HCT116 (cell line): ENCODE data around the gene SLC6A2. TPM values are rescaled to one million over a fixed set of nuclear protein-coding genes. Genes with fewer than 3 reads are reported as not detected.

ENCODE experiments used
- ATAC-seq: fragments of 200-7000 bp; cut with Tn5 transposase; 2 replicates; pipeline ENCODE4 v1.9.1; 2020; ENCODE audit warnings: mild to moderate bottlenecking, moderate library complexity
- BruUV-seq: library from RNA; stranded (reverse); fragments of 400-500 nt; replicated peaks from 2 replicates; lab custom pipeline; 2021; lab: Mats Ljungman, UMichigan
- CTCF ChIA-PET: fragments of 300-600 bp; sonication (Branson Sonifier 250); formaldehyde crosslinking; loops from one replicate; lab custom pipeline; 2021; ENCODE audit warnings: antibody characterized with exemption; lab: Charles Lee
- POLR2A ChIA-PET: fragments of 300-600, 350-600 bp; sonication (Branson Sonifier 250); formaldehyde crosslinking; loops from one replicate; lab custom pipeline; 2021; ENCODE audit warnings: antibody characterized with exemption; lab: Charles Lee
- RAD21 ChIA-PET, 2 experiments: fragments of 300-600 bp; sonication (Branson Sonifier 250); formaldehyde crosslinking; loops; one replicate each; lab custom pipeline; 2023; ENCODE audit warnings: low total read pairs in 2 of 2; ENCODE audit not compliant: uncharacterized antibody in 2 of 2, unreplicated experiment in 2 of 2, low non-redundant PET in 1 of 2; lab: Charles Lee
- DNase-seq: peaks from one replicate; pipeline ENCODE4 v3.0.0-alpha.2; 2010; ENCODE audit warnings: low read depth, low spot score
- H2AFZ ChIP-seq: fragments of 200-600 bp; shearing (Covaris generic), sonication (generic); 2 replicates; pipeline ENCODE4 v1.6.1; 2017; ENCODE audit warnings: low read depth, mixed run types, mixed read lengths, antibody characterized with exemption, low read length; ENCODE audit not compliant: poor library complexity, severe bottlenecking
- H3K27ac ChIP-seq: 2 replicates; pipeline ENCODE4 v1.5.1; 2012; ENCODE audit warnings: low read depth, low read length
- H3K27me3 ChIP-seq: fragments of 200-600 bp; sonication (generic); 2 replicates; pipeline ENCODE4 v1.6.1; 2016; ENCODE audit warnings: mixed run types, low read length, mixed read lengths; ENCODE audit not compliant: insufficient read depth
- H3K36me3 ChIP-seq, 2 experiments: fragments of 200-500 bp in 1 of 2; fragments of 200-600 bp in 1 of 2; sonication (Bioruptor generic) in 1 of 2; sonication (generic) in 1 of 2; 2 replicates each; pipeline versions ENCODE4 v1.5.1 to v1.6.1; 2014 to 2016; ENCODE audit warnings: low read length in 2 of 2, inconsistent platforms in 1 of 2, mixed read lengths in 1 of 2, mixed run types in 1 of 2; ENCODE audit not compliant: insufficient read depth in 2 of 2, control insufficient read depth in 1 of 2
- H3K4me1 ChIP-seq, 2 experiments: fragments of 200-600 bp in 1 of 2; sonication (generic) in 1 of 2; 2 replicates each; pipeline versions ENCODE4 v1.5.1 to v1.6.1; 2012 to 2017; ENCODE audit warnings: low read length in 2 of 2, inconsistent platforms in 1 of 2, mild to moderate bottlenecking in 1 of 2, mixed read lengths in 1 of 2, mixed run types in 1 of 2, moderate library complexity in 1 of 2; ENCODE audit not compliant: insufficient read depth in 2 of 2, control insufficient read depth in 1 of 2
- H3K4me2 ChIP-seq: fragments of 200-600 bp; sonication (generic); 2 replicates; pipeline ENCODE4 v1.6.1; 2017; ENCODE audit warnings: mixed run types, low read length, mixed read lengths
- H3K4me3 ChIP-seq, 2 experiments: fragments of 200-600 bp in 1 of 2; sonication (generic) in 1 of 2; replicated peaks in 1 of 2; 2 replicates each; pipeline ENCODE4 v1.5.1; 2011 to 2016; ENCODE audit warnings: low read length in 2 of 2, control low read depth in 1 of 2, low read depth in 1 of 2, mild to moderate bottlenecking in 1 of 2, mixed read lengths in 1 of 2, mixed run types in 1 of 2
- H3K79me2 ChIP-seq: fragments of 200-600 bp; sonication (generic); 2 replicates; pipeline ENCODE4 v1.6.1; 2017; ENCODE audit warnings: mild to moderate bottlenecking, mixed run types, low read length, moderate library complexity, mixed read lengths; ENCODE audit not compliant: insufficient read depth
- H3K9ac ChIP-seq: fragments of 200-600 bp; sonication (generic); 2 replicates; pipeline ENCODE4 v1.6.1; 2016; ENCODE audit warnings: low read length, mixed read lengths
- H3K9me2 ChIP-seq: fragments of 200-600 bp; sonication (generic), shearing (Covaris generic); 2 replicates; pipeline ENCODE4 v1.6.1; 2017; ENCODE audit warnings: mixed run types, mild to moderate bottlenecking, moderate library complexity; ENCODE audit not compliant: insufficient read depth
- H3K9me3 ChIP-seq, 2 experiments: fragments of 200-500 bp in 1 of 2; fragments of 200-600 bp in 1 of 2; sonication (Bioruptor generic) in 1 of 2; sonication (generic) in 1 of 2; 2 replicates each; pipeline ENCODE4 v1.6.1; 2014 to 2017; ENCODE audit warnings: low read length in 2 of 2, mixed read lengths in 2 of 2, inconsistent platforms in 1 of 2, low read depth in 1 of 2, mild to moderate bottlenecking in 1 of 2, mixed run types in 1 of 2, moderate library complexity in 1 of 2; ENCODE audit not compliant: control insufficient read depth in 1 of 2, insufficient read depth in 1 of 2
- H4K20me1 ChIP-seq: fragments of 200-600 bp; sonication (generic), shearing (Covaris generic); 2 replicates; pipeline ENCODE4 v1.6.1; 2017; ENCODE audit warnings: mixed run types, mild to moderate bottlenecking, moderate library complexity; ENCODE audit not compliant: insufficient read depth
- CTCF ChIP-seq, 3 experiments: fragments of 200-600 bp in 1 of 3; sonication (generic) in 1 of 3; IDR thresholded peaks in 2 of 3; conservative IDR thresholded peaks in 1 of 3; 2 replicates each; pipeline ENCODE4 v1.5.1; 2012 to 2017; ENCODE audit warnings: low read depth in 2 of 3, low read length in 2 of 3, antibody characterized with exemption in 1 of 3, borderline replicate concordance in 1 of 3, control low read depth in 1 of 3, mild to moderate bottlenecking in 1 of 3, mixed read lengths in 1 of 3, mixed run types in 1 of 3, moderate library complexity in 1 of 3; ENCODE audit not compliant: insufficient read depth in 1 of 3
- EGR1 ChIP-seq: IDR thresholded peaks from 2 replicates; pipeline ENCODE4 v1.6.1; 2012; ENCODE audit warnings: low read depth
- EZH2 ChIP-seq: fragments of 200-600 bp; sonication (generic); IDR thresholded peaks from 2 replicates; pipeline ENCODE4 v1.6.1; 2017; ENCODE audit warnings: antibody characterized with exemption, mixed run types
- EZH2phosphoT487 ChIP-seq: fragments of 200-600 bp; IDR thresholded peaks from 2 replicates; pipeline ENCODE4 v1.6.1; 2018; ENCODE audit warnings: antibody characterized with exemption, borderline replicate concordance
- JUND ChIP-seq: IDR thresholded peaks from 2 replicates; pipeline ENCODE4 v1.6.1; 2012
- RAD21 ChIP-seq: IDR thresholded peaks from 2 replicates; pipeline ENCODE4 v1.6.1; 2012; ENCODE audit warnings: low read depth, mild to moderate bottlenecking
- SIN3A ChIP-seq: IDR thresholded peaks from 2 replicates; pipeline ENCODE4 v1.6.1; 2012; ENCODE audit warnings: low read depth
- SRF ChIP-seq: IDR thresholded peaks from 2 replicates; pipeline ENCODE4 v1.6.1; 2012; ENCODE audit warnings: low read depth
- TCF7L2 ChIP-seq: IDR thresholded peaks from 2 replicates; pipeline ENCODE4 v1.7.0; 2011; ENCODE audit warnings: borderline replicate concordance, inconsistent platforms; ENCODE audit not compliant: insufficient read depth, insufficient read length; ENCODE audit errors: extremely low read depth
- YY1 ChIP-seq: IDR thresholded peaks from 2 replicates; pipeline ENCODE4 v1.6.1; 2011; ENCODE audit warnings: low read length, low read depth, moderate library complexity, mild to moderate bottlenecking; ENCODE audit not compliant: insufficient replicate concordance; ENCODE audit errors: extremely low read depth
- ZNF274 ChIP-seq: fragments of 200-500 bp; sonication (Bioruptor generic); IDR thresholded peaks from 2 replicates; pipeline ENCODE4 v1.6.1; 2014; ENCODE audit warnings: mild to moderate bottlenecking, low read depth, low read length, inconsistent platforms
- intact Hi-C: fragments of 100-400 bp; cut with micrococcal nuclease; formaldehyde crosslinking; loops from 2 replicates; pipeline ENCODE4 v1.10.0; 2022
- total RNA-seq: library from RNA; stranded (reverse); gene quantifications from one replicate; pipeline ENCODE4 v1.2.1, GENCODE V29; 2021; ENCODE audit not compliant: unreplicated experiment

SLC6A2 gene
- total RNA-seq, 1 experiment from 2014 or later, result not detected

- Histone ChIP-seq H3K9me3 (no peaks in the 10 kb centered on the region), H3K9me2 (no peaks in the 10 kb centered on the region), H3K4me1 (no peaks in the 10 kb centered on the region), H3K27ac (no peak overlapping the region), H3K27me3 (peaks cover 41% of the 10 kb centered on the region), H3K4me3 (no peak overlapping the region), H3K79me2 (no peaks in the 10 kb centered on the region), H3K36me3 (no peaks in the 10 kb centered on the region), H3K4me2 (no peak overlapping the region), H3K9ac (no peak overlapping the region), H4K20me1 (no peaks in the 10 kb centered on the region), H2AFZ (no peak overlapping the region)
- ATAC-seq (peak; percentile 48; the same call in 1 of the 2 replicates), DNase-seq (peak; percentile 54)
- intact Hi-C loops, result loop anchor here (1.0 to 5.0 kb wide), 3 partner anchors 81 to 208 kb away; no protein-coding TSS in a partner anchor
- ChIA-PET POLR2A (no interaction called here), CTCF (interaction anchor here (0.6 to 6.2 kb wide), 3 partner anchors 208 to 238 kb away, joined by 3 to 135 read pairs (median 14); no protein-coding TSS in a partner anchor), RAD21 (interaction anchor here (1.4 to 2.0 kb wide), 2 partner anchors 238 to 239 kb away, joined by 5 to 23 read pairs; no protein-coding TSS in a partner anchor)
- peak; percentile 70 for TF ChIP-seq RAD21
- TF ChIP-seq ZNF274, result no peak
- no peak for TF ChIP-seq EZH2
- no peak for TF ChIP-seq EZH2phosphoT487
- TF ChIP-seq SRF, result no peak
- no peak for TF ChIP-seq EGR1
- TF ChIP-seq YY1, result no peak
- TF ChIP-seq JUND, result no peak
- peak; percentile 40 to 80 (median 63); a peak in 5 of 6 replicates for TF ChIP-seq CTCF (IDR thresholded peaks at IDR 0.05 in 2 of 3, conservative IDR thresholded peaks at IDR 0.05 in 1 of 3; ENCODE audit: borderline replicate concordance in 1 of 3, insufficient read depth in 1 of 3, low read depth in 2 of 3, low read length in 2 of 3)
- TF ChIP-seq SIN3A, result no peak
- TF ChIP-seq TCF7L2, result no peak
- BruUV-seq, result no TSS peak
These were observed 47.5 kb downstream of the SLC6A2 start for GRCh38 chr16:55703003-55704001.
